HFF-Myc (cell line): ENCODE results near the gene GNB1L.
"Not testable (repeated sequence)": the region's sequence is repeated elsewhere in the genome, so short reads cannot be mapped to it uniquely, and the experiment has no call there.

ENCODE experiments used
- DNase-seq: peaks from one replicate; pipeline ENCODE4 v3.0.0-alpha.2; 2011; ENCODE audit warnings: low read depth; ENCODE audit errors: extremely low read depth
- H3K4me3 ChIP-seq: replicated peaks from 2 replicates; pipeline ENCODE4 v1.5.1; 2011; ENCODE audit warnings: low read depth, mild to moderate bottlenecking, control low read depth, low read length
- CTCF ChIP-seq: IDR thresholded peaks from 2 replicates; pipeline ENCODE4 v1.5.1; 2012; ENCODE audit warnings: mild to moderate bottlenecking, low read depth, low read length, control low read depth; ENCODE audit errors: missing control alignments

GNB1L gene

GRCh38 chr22:19793661-19794310, 60.9 kb downstream of the GNB1L start:
- no peak overlapping the region for H3K4me3 ChIP-seq
- DNase-seq, result no peak
- TF ChIP-seq CTCF, result no peak

- DNase-seq, result no peak
- H3K4me3 ChIP-seq, result no peak overlapping the region
- TF ChIP-seq CTCF, result no peak
These were observed 61.5 kb downstream of the GNB1L start for GRCh38 chr22:19793161-19793560.

- not testable (repeated sequence) for H3K4me3 ChIP-seq, DNase-seq
These were observed 62.2 kb downstream of the GNB1L start for GRCh38 chr22:19792383-19792896.

GRCh38 chr22:19791894-19792293, 62.8 kb downstream of the GNB1L start:
- DNase-seq, result no peak
- no peak overlapping the region for H3K4me3 ChIP-seq

GRCh38 chr22:19791243-19791642, 63.4 kb downstream of the GNB1L start:
- TF ChIP-seq CTCF, result no peak
- no peak for DNase-seq
- no peak overlapping the region for H3K4me3 ChIP-seq

More at GRCh38 chr22:19791894-19792293, 62.8 kb downstream of the GNB1L start:
- TF ChIP-seq CTCF, result no peak

GRCh38 chr22:19789828-19790227, 64.8 kb downstream of the GNB1L start:
- DNase-seq, result no peak
- no peak for TF ChIP-seq CTCF
- no peak overlapping the region for H3K4me3 ChIP-seq

- no peak overlapping the region for H3K4me3 ChIP-seq
- TF ChIP-seq CTCF, result no peak
- DNase-seq, result no peak
These were observed 65.3 kb downstream of the GNB1L start for GRCh38 chr22:19789406-19789805.
